HG02852 (cell line): Measurements from ENCODE around the gene FOXI3.
"Not testable (repeated sequence)": the region's sequence is repeated elsewhere in the genome, so short reads cannot be mapped to it uniquely, and the experiment has no call there.

ENCODE experiments used
- ATAC-seq: cut with Tn5 transposase; IDR thresholded peaks from one replicate; pipeline ENCODE4 v1.9.1; 2021; ENCODE audit warnings: mild to moderate bottlenecking, moderate library complexity; ENCODE audit not compliant: unreplicated experiment

The FOXI3 gene

GRCh38 chr2:88442473-88442872, 10.0 kb downstream of the FOXI3 start:
- no peak for ATAC-seq

- no peak for ATAC-seq
These were observed 10.4 kb downstream of the FOXI3 start for GRCh38 chr2:88442061-88442460.

DNA sequence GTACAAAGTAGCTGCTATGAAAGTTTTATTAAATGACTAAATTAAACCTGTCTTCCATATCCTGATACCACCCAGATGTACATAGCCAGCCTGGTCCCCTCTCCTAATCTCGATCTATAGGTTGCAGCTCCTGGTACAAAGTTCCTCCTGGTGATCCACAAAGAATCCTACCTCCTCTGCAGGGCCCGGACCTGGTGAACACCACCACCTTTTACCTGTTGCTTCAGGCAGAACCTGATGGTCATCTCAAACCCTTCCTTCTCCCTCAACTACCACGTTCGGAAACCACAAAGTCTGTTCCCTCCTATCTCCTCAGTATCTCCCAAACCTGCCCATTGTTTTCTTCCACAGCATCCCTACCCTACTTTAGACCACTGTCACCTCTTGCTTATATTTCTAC, 15.5 kb downstream of the FOXI3 start:
- ATAC-seq, result no peak

GRCh38 chr2:88429929-88430328, 22.6 kb downstream of the FOXI3 start:
- no peak for ATAC-seq

DNA sequence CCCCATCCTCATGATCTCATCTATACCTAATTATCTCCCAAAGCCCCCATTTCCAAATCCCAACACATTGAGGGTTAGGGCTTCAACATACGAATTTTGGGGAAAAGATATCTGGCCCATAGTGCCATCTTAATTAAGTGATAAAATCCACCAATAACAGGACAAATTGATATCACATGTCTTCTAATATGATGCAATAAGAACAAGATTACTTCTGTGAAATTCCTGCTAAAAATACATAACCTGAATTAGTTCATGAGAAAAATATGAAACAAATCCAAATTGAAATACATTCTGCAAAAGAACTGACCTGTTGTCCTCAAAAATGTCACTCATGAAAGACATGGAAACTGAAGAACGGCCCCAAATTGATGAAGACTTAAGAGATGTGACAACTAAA, 28.8 kb downstream of the FOXI3 start:
- ATAC-seq, result no peak

DNA sequence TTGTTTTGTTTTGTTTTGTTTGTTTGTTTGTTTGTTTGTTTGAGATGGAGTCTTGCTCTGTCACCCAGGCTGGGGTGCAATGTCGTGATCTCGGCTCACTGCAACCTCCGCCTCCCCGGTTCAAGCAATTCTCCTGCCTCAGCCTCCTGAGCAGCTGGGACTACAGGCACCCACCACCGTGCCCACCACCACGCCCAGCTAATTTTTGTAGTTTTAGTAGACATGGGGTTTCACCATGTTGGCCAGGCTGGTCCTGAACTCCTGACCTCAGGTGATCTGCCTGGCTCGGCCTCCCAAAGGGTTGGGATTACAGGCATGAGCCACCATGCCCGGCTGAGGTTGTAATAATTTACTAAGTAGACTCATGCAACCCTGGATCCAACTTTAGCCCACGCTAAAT, 33.4 kb downstream of the FOXI3 start:
- not testable (repeated sequence) for ATAC-seq

DNA sequence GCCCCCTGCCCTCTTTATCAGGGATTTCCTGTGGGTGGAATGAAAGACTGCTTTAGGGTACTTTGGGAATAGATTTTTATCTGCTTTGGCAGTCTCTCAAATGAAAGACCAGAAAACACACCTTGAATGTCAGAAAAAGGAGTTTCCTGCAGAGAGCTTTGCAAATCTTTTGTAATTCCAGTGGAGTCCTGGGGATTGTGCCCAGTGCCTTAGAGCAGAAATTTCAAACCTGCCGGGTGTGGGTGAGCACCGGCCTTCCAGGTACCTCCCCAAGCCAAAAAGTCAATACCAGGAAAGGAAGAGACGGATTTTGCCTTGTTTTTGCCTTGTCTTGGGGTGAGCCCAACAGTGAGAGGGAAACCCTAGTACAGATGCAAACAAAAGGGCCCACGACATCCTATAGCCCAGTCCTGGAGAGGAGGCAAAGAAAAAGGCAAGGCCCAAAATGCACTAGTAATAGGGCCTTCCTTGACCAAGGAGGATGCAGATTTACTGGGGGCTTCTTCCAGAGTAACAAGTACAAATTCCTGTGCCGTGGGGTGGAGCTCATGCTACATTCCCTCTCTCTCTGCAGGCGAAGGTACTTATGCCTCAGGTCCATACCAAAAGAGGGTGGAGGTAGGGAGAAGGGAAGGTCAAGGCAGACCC, 36.4 kb downstream of the FOXI3 start:
- no peak for ATAC-seq

GRCh38 chr2:88408870-88409269, 43.6 kb downstream of the FOXI3 start:
- ATAC-seq, result not testable (repeated sequence)

- no peak for ATAC-seq
These were observed 52.3 kb downstream of the FOXI3 start for GRCh38 chr2:88400037-88400767.

DNA sequence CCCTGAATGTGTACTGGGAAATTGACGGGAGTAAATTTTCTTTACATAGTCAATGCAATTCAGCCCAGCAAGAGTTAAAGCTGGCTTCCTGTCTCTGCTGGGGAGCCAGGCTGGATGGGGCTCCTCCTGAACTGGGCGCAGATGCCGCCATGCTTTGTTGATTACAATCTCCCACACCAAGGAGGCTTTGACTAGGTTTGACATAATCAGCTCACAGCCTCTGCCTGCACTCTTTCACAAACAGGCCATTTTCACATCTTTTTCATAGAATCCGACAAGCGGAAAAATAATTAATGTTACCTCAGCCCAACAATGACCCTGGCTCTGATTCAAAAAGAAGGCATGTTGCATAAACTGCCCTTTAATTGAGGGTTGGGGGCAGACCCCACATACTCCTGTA, 54.3 kb downstream of the FOXI3 start:
- no peak for ATAC-seq
